GM12801 (cell line): ENCODE measurements around the gene TTC39B.

Source experiments
- TF ChIP-seq, protein P1 (sequence below): IDR thresholded peaks from one replicate; pipeline ENCODE4 v1.5.1; 2011; ENCODE audit warnings: control low read depth; ENCODE audit not compliant: insufficient read length; ENCODE audit errors: extremely low read depth

TTC39B gene

DNA sequence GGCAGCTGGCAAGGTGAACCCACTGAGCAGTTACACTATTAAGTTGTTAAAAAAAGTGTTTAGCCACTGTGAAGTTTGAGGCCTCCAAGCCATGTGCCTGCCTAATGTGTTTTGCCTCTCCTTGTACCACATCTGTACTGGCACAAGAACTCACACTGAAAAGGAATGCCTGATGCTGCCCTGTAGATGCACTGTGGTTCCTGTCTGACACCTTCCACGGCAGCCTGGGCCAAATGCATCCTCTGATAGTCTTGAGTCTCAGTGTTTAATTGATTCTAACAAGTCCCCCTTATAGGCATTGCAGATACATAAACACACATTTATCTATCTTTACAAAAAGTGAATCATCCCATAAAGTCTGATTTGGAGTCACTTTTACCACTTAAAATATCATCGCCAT, 169.9 kb downstream of the TTC39B start:
- TF ChIP-seq, protein P1, sequence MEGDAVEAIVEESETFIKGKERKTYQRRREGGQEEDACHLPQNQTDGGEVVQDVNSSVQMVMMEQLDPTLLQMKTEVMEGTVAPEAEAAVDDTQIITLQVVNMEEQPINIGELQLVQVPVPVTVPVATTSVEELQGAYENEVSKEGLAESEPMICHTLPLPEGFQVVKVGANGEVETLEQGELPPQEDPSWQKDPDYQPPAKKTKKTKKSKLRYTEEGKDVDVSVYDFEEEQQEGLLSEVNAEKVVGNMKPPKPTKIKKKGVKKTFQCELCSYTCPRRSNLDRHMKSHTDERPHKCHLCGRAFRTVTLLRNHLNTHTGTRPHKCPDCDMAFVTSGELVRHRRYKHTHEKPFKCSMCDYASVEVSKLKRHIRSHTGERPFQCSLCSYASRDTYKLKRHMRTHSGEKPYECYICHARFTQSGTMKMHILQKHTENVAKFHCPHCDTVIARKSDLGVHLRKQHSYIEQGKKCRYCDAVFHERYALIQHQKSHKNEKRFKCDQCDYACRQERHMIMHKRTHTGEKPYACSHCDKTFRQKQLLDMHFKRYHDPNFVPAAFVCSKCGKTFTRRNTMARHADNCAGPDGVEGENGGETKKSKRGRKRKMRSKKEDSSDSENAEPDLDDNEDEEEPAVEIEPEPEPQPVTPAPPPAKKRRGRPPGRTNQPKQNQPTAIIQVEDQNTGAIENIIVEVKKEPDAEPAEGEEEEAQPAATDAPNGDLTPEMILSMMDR = no peak

DNA sequence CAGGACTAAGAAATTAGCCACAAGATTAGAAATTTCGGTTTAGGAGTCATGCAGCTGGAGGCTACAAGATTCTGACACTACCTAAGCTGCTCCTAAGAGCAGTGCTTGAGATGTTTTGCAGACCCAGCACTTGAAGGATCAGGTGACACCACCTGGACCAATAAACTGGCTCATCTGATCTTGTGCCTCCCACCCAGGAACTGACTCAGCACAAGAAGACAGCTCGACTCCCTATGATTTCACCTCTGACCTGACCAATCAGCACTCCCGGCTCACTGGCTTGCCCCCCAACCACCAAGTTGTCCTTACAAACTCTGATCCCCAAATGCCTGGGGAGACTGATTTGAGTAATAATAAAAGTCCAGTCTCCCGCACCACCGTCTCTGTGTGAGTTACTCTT, 170.4 kb downstream of the TTC39B start:
- TF ChIP-seq, protein P1 = no peak

DNA sequence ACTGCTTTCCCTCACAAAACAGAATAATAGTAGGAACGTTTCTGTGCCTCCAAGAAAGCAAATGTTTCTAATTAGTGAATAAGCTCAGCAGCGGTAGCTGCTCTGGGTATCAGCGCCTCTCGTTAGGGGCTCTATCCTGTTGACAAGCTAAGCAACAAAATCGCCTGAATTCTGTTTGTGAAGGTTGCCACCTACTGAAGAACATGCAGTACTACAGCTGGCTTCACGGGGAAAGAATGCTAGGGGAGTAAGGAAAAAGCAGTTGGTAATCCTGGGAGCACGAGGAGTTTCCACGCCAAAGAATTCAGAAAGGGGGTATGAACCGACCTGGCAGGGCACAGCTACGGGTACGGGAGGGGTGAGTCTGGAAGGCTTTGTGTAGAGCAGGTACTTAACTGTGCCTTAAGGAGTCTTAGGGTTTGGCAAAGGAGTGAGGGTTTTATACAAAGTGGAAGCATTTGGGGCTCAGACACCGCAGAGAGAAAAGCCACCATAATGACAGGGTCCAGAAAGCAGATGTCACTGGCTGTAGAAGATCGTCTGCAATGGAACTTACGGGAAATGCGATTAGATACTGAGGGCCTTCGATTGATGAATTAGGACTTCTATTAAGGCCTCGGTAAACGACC, 171.7 kb downstream of the TTC39B start:
- TF ChIP-seq, protein P1 = peak; percentile 52

DNA sequence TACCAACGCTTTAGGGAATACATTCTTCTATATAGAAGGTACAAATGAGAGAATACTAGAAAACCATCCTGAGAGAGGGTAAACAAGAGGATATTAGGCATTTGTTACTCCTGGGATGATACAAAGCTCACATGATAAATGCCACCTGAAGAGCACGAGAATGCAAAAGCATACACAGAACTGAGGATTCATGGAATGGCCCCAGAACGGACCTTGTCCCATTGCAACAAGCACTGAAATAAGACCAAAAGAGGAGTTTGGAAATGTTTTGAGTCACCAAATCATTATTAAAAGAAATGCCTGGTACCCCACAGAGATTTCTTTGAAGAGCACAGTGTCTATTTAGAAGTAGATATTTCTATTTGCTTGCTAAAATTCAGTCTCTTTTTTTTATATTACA, 173.5 kb downstream of the TTC39B start:
- TF ChIP-seq, protein P1 = no peak

DNA sequence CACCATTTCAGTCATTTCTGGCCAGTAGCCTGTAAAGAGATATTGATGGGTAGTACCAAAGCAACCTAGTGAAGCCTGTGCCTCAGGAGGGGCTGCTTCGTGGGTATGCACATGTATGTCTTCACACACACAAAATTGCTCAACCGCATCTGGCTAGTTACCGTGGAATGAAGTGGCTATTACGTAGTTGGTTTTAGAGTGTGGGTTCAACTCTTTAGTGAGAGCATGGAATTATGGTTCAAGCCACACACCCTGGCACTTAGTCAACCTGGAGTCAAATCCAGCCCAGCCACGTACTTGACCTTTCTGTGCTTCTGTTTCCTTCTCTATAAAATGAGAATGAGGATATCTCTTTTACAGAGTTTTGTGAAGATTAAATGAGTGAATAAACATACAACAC, 174.9 kb downstream of the TTC39B start:
- TF ChIP-seq, protein P1 = no peak

DNA sequence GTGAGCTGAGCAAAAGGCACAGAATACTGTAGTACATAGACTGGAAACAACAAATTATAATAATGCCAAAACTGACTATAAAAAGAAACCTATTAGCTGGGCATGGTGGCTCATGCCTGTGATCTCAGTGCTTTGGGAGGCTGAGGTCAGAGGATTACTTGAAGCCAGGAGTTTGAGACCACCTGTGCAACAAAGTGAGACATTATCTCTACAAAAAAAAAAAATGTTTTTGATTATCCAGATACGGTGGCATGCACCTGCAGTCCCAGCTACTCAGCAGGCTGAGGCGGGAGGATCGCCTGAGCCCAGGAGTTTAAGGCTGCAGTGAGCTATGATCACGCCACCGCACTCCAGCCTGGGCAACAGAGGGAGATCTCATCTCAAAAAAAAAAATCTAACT, 175.9 kb downstream of the TTC39B start:
- TF ChIP-seq, protein P1 = no peak

DNA sequence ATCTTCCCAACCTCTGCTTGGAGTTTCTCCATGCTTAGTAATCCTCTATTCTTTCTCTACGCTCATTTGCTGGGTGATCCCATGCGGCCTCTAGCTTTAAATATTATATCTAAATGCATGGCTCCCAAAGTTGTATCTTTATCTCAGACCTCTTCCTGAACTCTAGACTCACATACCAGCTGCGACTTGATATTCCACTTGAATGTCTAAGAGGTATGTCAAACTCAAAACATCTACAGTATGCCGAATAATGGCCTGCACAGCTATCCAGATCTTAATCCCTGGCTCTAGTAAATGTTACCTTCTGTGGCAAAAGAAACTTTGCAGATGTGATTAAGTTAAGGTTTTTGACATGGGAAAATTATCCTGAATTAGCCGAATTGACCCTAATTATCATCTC, 179.2 kb downstream of the TTC39B start:
- TF ChIP-seq, protein P1 = no peak

DNA sequence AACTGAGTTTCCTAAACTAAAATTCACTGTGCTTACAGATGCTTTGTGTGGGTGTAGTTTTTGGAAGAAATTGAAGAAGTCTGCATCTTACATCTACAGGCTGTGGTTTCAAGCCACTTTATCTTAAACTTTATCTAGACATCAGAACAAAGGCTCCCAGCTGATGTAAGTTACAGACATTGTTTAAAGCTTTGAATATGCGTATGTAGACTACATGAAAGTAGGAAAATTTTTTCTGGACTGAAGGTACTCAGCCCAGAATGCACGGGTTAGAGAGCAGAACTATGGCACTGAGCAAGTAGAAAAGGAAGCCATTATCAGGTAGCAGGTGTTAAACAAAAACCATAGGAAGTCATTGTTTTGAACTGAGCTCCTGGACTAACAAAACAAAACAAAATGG, 185.4 kb downstream of the TTC39B start:
- TF ChIP-seq, protein P1 = no peak
